Liver (tissue), 9 donors: Measurements from ENCODE around the gene ENPP3. TPM values are rescaled to one million over a fixed set of nuclear protein-coding genes. Genes with fewer than 3 reads are reported as not detected.

Experiments used
- DNase-seq: peaks from one replicate; pipeline ENCODE4 v3.0.0-alpha.2; 2017; ENCODE audit warnings: low spot score
- H3K27ac ChIP-seq, 2 donors: one replicate each; pipeline ENCODE4 v1.7.0; 2013; ENCODE audit warnings: inconsistent platforms in 2 of 2, low read length in 2 of 2, control low read depth in 1 of 2, low read depth in 1 of 2, mild to moderate bottlenecking in 1 of 2
- H3K27me3 ChIP-seq, 4 donors: one replicate each; pipeline versions ENCODE4 v1.6.1 to v1.7.0; 2013; ENCODE audit warnings: low read length in 3 of 4, inconsistent platforms in 1 of 4, mild to moderate bottlenecking in 1 of 4, moderate library complexity in 1 of 4; ENCODE audit not compliant: control insufficient read depth in 4 of 4, insufficient read depth in 4 of 4
- H3K36me3 ChIP-seq, 4 donors: one replicate each; pipeline versions ENCODE4 v1.6.1 to v1.7.0; 2013; ENCODE audit warnings: low read length in 3 of 4, mild to moderate bottlenecking in 3 of 4, low read depth in 1 of 4, moderate library complexity in 1 of 4; ENCODE audit not compliant: control insufficient read depth in 4 of 4, insufficient read depth in 3 of 4
- H3K4me1 ChIP-seq, 4 donors: one replicate each; pipeline versions ENCODE4 v1.6.1 to v1.7.0; 2013; ENCODE audit warnings: low read length in 3 of 4, mild to moderate bottlenecking in 3 of 4, moderate library complexity in 1 of 4; ENCODE audit not compliant: control insufficient read depth in 4 of 4, insufficient read depth in 4 of 4
- H3K4me3 ChIP-seq, 3 donors: one replicate each; pipeline versions ENCODE4 v1.6.1 to v1.7.0; 2013; ENCODE audit warnings: low read length in 3 of 3, control low read depth in 1 of 3, low read depth in 1 of 3, mild to moderate bottlenecking in 1 of 3
- H3K9ac ChIP-seq, 2 donors: one replicate each; pipeline ENCODE4 v1.7.0; 2013; ENCODE audit warnings: low read length in 2 of 2, mild to moderate bottlenecking in 2 of 2, moderate library complexity in 2 of 2, control low read depth in 1 of 2, low read depth in 1 of 2
- H3K9me3 ChIP-seq, 4 donors: one replicate each; pipeline versions ENCODE4 v1.6.1 to v1.7.0; 2013; ENCODE audit warnings: low read length in 3 of 4; ENCODE audit not compliant: control insufficient read depth in 4 of 4
- CTCF ChIP-seq: fragments of 150-350 bp; IDR thresholded peaks from 2 replicates; pipeline ENCODE4 v1.5.1; 2017; ENCODE audit warnings: improper control_type of control experiment, low read depth, low read length; ENCODE audit not compliant: missing input control
- EGR1 ChIP-seq, 2 donors: IDR thresholded peaks; 2 replicates each; pipeline ENCODE4 v1.6.1; 2016 to 2018; ENCODE audit warnings: antibody characterized with exemption in 2 of 2, low read depth in 2 of 2
- FOXA2 ChIP-seq: IDR thresholded peaks from 2 replicates; pipeline ENCODE4 v1.6.1; 2016; ENCODE audit warnings: antibody characterized with exemption
- GABPA ChIP-seq, 2 donors: IDR thresholded peaks in 1 of 2; conservative IDR thresholded peaks in 1 of 2; 2 replicates each; pipeline ENCODE4 v1.6.1; 2016; ENCODE audit warnings: antibody characterized with exemption in 2 of 2, mild to moderate bottlenecking in 1 of 2, moderate library complexity in 1 of 2
- HNF4A ChIP-seq, 2 donors: conservative IDR thresholded peaks; 2 replicates each; pipeline ENCODE4 v1.6.1; 2016; ENCODE audit warnings: antibody characterized with exemption in 2 of 2, mild to moderate bottlenecking in 2 of 2
- HNF4G ChIP-seq: IDR thresholded peaks from 2 replicates; pipeline ENCODE4 v1.6.1; 2016; ENCODE audit warnings: antibody characterized with exemption
- JUND ChIP-seq, 2 donors: IDR thresholded peaks; 2 replicates each; pipeline ENCODE4 v1.6.1; 2016; ENCODE audit warnings: antibody characterized with exemption in 2 of 2
- MAX ChIP-seq: IDR thresholded peaks from 2 replicates; pipeline ENCODE4 v1.6.1; 2016; ENCODE audit warnings: antibody characterized with exemption
- NR2F2 ChIP-seq: IDR thresholded peaks from 2 replicates; pipeline ENCODE4 v1.6.1; 2016; ENCODE audit warnings: antibody characterized with exemption
- RAD21 ChIP-seq, 2 donors: IDR thresholded peaks; 2 replicates each; pipeline ENCODE4 v1.6.1; 2016; ENCODE audit warnings: antibody characterized with exemption in 2 of 2, mild to moderate bottlenecking in 2 of 2
- REST ChIP-seq: IDR thresholded peaks from 2 replicates; pipeline ENCODE4 v1.6.1; 2016; ENCODE audit warnings: antibody characterized with exemption, mild to moderate bottlenecking
- SP1 ChIP-seq: IDR thresholded peaks from 2 replicates; pipeline ENCODE4 v1.6.1; 2018; ENCODE audit warnings: antibody characterized with exemption, mild to moderate bottlenecking
- TAF1 ChIP-seq: conservative IDR thresholded peaks from 2 replicates; pipeline ENCODE4 v1.6.1; 2016; ENCODE audit warnings: antibody characterized with exemption, mild to moderate bottlenecking
- ZBTB33 ChIP-seq: IDR thresholded peaks from 2 replicates; pipeline ENCODE4 v1.6.1; 2016; ENCODE audit warnings: antibody characterized with exemption
- WGBS: extraction: QIAGEN DNeasy Blood & Tissue Kit; methylation state at CpG from one replicate; pipeline ENCODE4 v1.1.7; 2013; 5-methylcytosine and 5-hydroxymethylcytosine counted together
- polyA plus RNA-seq, 2 donors: library from polyadenylated mRNA; stranded (reverse) in 1 of 2; unstranded in 1 of 2; fragments of 200-250 nt in 1 of 2; fragments of >200 nt in 1 of 2; fragmentation: Nextera tagmentation in 1 of 2; extraction: Ambion mirVana in 1 of 2; gene quantifications; one replicate each; pipeline versions ENCODE4 v1.2.1 to v1.2.3, GENCODE V29; 2013 to 2015
- total RNA-seq, 2 donors: library from RNA; depleted of rRNA; stranded (reverse); fragments of >200 nt; gene quantifications; one replicate each; pipeline ENCODE4 v1.2.3, GENCODE V29; 2014
- TF ChIP-seq, protein P1 (sequence below): IDR thresholded peaks from 2 replicates; pipeline ENCODE4 v1.6.1; 2016; ENCODE audit warnings: antibody characterized with exemption
- donor health status: healthy.
- donor health status: healthy.
- donor health status: healthy.
- donor health status: healthy.
- donor health status: healthy.

ENPP3 gene
- total and polyA plus RNA-seq, 4 donors: 0.51 to 6.1 (median 1.1) TPM

GRCh38 chr6:131654326-131654725, 17.2 kb downstream of the ENPP3 start (continued):
- TF ChIP-seq REST (no peak), FOXA2 (no peak), RAD21 (IDR thresholded peaks at IDR 0.05) (no peak), GABPA (IDR thresholded peaks at IDR 0.05 in 1 of 2, conservative IDR thresholded peaks at IDR 0.05 in 1 of 2) (no peak), NR2F2 (no peak)

- 93% methylated on average over 3 of the region's 3 CpGs for WGBS
- no peaks in the 10 kb centered on the region for H3K27me3 ChIP-seq
These were observed 18.3 kb downstream of the ENPP3 start for GRCh38 chr6:131655387-131655786.

More at GRCh38 chr6:131655387-131655786, 18.3 kb downstream of the ENPP3 start:
- Histone ChIP-seq H3K36me3 (no peaks in the 10 kb centered on the region), H3K4me3 (no peak overlapping the region), H3K27ac (no peak overlapping the region), H3K9ac (no peak overlapping the region), H3K4me1 (peaks cover 3 to 9% (median 6%) of the 10 kb centered on the region in 4 donors), H3K9me3 (no peaks in the 10 kb centered on the region)
- no peak for DNase-seq
- no peak for TF ChIP-seq HNF4A (conservative IDR thresholded peaks at IDR 0.05)
- TF ChIP-seq SP1: no peak
- no peak for TF ChIP-seq MAX
- no peak for TF ChIP-seq ZBTB33
- TF ChIP-seq EGR1 (IDR thresholded peaks at IDR 0.05; ENCODE audit: low read depth in 2 of 2): no peak
- TF ChIP-seq FOXA2: no peak
- TF ChIP-seq JUND (IDR thresholded peaks at IDR 0.05): no peak
- no peak for TF ChIP-seq GABPA (IDR thresholded peaks at IDR 0.05 in 1 of 2, conservative IDR thresholded peaks at IDR 0.05 in 1 of 2)
- no peak for TF ChIP-seq CTCF
- no peak for TF ChIP-seq HNF4G
- no peak for TF ChIP-seq REST
- TF ChIP-seq, protein P1, sequence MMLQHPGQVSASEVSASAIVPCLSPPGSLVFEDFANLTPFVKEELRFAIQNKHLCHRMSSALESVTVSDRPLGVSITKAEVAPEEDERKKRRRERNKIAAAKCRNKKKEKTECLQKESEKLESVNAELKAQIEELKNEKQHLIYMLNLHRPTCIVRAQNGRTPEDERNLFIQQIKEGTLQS: no peak
- no peak for TF ChIP-seq TAF1
